ENCODE measurements around the gene CDKN1A. TPM values are rescaled to one million over a fixed set of nuclear protein-coding genes. Genes with fewer than 3 reads are reported as not detected.

The CDKN1A gene
- total and polyA plus RNA-seq, 9 of the 15 experiments (the other 6 are each of a cell fraction or from before 2014, with no cell fraction given): 0.25 to 8.1 (median 5.1) TPM

GRCh38 chr6:36701401-36701991, 23.0 kb downstream of the CDKN1A start (continued):
- TF ChIP-seq NR2C1 (IDR thresholded peaks at IDR 0.05) (no peak), NR2C1 (tag; IDR thresholded peaks at IDR 0.05) (no peak), RCOR1 (IDR thresholded peaks at IDR 0.05; ENCODE audit: borderline replicate concordance in 1 of 2, low read depth in 2 of 2, low read length in 2 of 2) (no peak), ZNF282 (CRISPR knock-in tag; IDR thresholded peaks at IDR 0.05) (no peak), CBX8 (IDR thresholded peaks at IDR 0.05; ENCODE audit: borderline replicate concordance, extremely low read depth, low read depth, low read length, poor library complexity, severe bottlenecking) (no peak), THAP12 (CRISPR knock-in tag; IDR thresholded peaks at IDR 0.05) (no peak), HNRNPH1 (optimal IDR thresholded peaks at IDR 0.05; ENCODE audit: low read depth, low read length) (no peak), CTCFL (IDR thresholded peaks at IDR 0.05; ENCODE audit: borderline replicate concordance, insufficient read depth, low read depth, low read length, poor library complexity, severe bottlenecking) (no peak), ILF3 (IDR thresholded peaks at IDR 0.05; ENCODE audit: borderline replicate concordance) (no peak), COPS2 (conservative IDR thresholded peaks at IDR 0.05) (no peak), RBM39 (optimal IDR thresholded peaks at IDR 0.05; ENCODE audit: low read depth, low read length) (no peak), DNMT1 (IDR thresholded peaks at IDR 0.05) (no peak), BMI1 (IDR thresholded peaks at IDR 0.05; ENCODE audit: low read length) (no peak)
- TF ChIP-seq, protein P1, sequence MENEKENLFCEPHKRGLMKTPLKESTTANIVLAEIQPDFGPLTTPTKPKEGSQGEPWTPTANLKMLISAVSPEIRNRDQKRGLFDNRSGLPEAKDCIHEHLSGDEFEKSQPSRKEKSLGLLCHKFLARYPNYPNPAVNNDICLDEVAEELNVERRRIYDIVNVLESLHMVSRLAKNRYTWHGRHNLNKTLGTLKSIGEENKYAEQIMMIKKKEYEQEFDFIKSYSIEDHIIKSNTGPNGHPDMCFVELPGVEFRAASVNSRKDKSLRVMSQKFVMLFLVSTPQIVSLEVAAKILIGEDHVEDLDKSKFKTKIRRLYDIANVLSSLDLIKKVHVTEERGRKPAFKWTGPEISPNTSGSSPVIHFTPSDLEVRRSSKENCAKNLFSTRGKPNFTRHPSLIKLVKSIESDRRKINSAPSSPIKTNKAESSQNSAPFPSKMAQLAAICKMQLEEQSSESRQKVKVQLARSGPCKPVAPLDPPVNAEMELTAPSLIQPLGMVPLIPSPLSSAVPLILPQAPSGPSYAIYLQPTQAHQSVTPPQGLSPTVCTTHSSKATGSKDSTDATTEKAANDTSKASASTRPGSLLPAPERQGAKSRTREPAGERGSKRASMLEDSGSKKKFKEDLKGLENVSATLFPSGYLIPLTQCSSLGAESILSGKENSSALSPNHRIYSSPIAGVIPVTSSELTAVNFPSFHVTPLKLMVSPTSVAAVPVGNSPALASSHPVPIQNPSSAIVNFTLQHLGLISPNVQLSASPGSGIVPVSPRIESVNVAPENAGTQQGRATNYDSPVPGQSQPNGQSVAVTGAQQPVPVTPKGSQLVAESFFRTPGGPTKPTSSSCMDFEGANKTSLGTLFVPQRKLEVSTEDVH (IDR thresholded peaks at IDR 0.05; ENCODE audit: low read depth, partially characterized antibody): no peak
- TF ChIP-seq, protein P2, sequence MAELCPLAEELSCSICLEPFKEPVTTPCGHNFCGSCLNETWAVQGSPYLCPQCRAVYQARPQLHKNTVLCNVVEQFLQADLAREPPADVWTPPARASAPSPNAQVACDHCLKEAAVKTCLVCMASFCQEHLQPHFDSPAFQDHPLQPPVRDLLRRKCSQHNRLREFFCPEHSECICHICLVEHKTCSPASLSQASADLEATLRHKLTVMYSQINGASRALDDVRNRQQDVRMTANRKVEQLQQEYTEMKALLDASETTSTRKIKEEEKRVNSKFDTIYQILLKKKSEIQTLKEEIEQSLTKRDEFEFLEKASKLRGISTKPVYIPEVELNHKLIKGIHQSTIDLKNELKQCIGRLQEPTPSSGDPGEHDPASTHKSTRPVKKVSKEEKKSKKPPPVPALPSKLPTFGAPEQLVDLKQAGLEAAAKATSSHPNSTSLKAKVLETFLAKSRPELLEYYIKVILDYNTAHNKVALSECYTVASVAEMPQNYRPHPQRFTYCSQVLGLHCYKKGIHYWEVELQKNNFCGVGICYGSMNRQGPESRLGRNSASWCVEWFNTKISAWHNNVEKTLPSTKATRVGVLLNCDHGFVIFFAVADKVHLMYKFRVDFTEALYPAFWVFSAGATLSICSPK (IDR thresholded peaks at IDR 0.05; ENCODE audit: borderline replicate concordance): no peak
- TF ChIP-seq, protein P3, sequence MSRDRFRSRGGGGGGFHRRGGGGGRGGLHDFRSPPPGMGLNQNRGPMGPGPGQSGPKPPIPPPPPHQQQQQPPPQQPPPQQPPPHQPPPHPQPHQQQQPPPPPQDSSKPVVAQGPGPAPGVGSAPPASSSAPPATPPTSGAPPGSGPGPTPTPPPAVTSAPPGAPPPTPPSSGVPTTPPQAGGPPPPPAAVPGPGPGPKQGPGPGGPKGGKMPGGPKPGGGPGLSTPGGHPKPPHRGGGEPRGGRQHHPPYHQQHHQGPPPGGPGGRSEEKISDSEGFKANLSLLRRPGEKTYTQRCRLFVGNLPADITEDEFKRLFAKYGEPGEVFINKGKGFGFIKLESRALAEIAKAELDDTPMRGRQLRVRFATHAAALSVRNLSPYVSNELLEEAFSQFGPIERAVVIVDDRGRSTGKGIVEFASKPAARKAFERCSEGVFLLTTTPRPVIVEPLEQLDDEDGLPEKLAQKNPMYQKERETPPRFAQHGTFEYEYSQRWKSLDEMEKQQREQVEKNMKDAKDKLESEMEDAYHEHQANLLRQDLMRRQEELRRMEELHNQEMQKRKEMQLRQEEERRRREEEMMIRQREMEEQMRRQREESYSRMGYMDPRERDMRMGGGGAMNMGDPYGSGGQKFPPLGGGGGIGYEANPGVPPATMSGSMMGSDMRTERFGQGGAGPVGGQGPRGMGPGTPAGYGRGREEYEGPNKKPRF (IDR thresholded peaks at IDR 0.05; ENCODE audit: low read depth, low read length): no peak

All from K562 (cell line).